Keratinocyte (primary cell): ENCODE results near the gene MAP1LC3B2. TPM values are rescaled to one million over a fixed set of nuclear protein-coding genes. Genes with fewer than 3 reads are reported as not detected.

Source experiments
- DNase-seq: peaks from one replicate; pipeline ENCODE4 v3.0.0-alpha.2; 2011; ENCODE audit warnings: low read depth, missing footprints, low spot score
- FAIRE-seq: peaks from 2 replicates; lab custom pipeline; 2011; peaks lifted over from hg19 to GRCh38; lab: Jason Lieb, UNC
- H2AFZ ChIP-seq: 2 replicates; pipeline ENCODE4 v1.6.0; 2012; ENCODE audit warnings: low read length, control low read depth, inconsistent platforms; ENCODE audit not compliant: control insufficient read depth
- H3K27ac ChIP-seq: 2 replicates; pipeline ENCODE4 v1.5.1; 2011; ENCODE audit warnings: low read length; ENCODE audit not compliant: control insufficient read depth, insufficient read depth
- H3K27me3 ChIP-seq: 3 replicates; pipeline ENCODE4 v1.6.0; 2011; ENCODE audit warnings: low read length; ENCODE audit not compliant: control insufficient read depth, insufficient read depth; ENCODE audit errors: extremely low read depth
- H3K36me3 ChIP-seq, 2 experiments: 2 replicates in 1 of 2; 3 replicates in 1 of 2; pipeline ENCODE4 v1.5.1; 2011; ENCODE audit warnings: low read length in 2 of 2, mild to moderate bottlenecking in 1 of 2; ENCODE audit not compliant: control insufficient read depth in 2 of 2, insufficient read depth in 2 of 2; ENCODE audit errors: extremely low read depth in 1 of 2
- H3K4me1 ChIP-seq: 3 replicates; pipeline ENCODE4 v1.5.1; 2011; ENCODE audit warnings: low read length; ENCODE audit not compliant: control insufficient read depth, insufficient read depth; ENCODE audit errors: extremely low read depth
- H3K4me2 ChIP-seq: 3 replicates; pipeline ENCODE4 v1.6.0; 2011; ENCODE audit warnings: low read depth, low read length; ENCODE audit not compliant: control insufficient read depth, insufficient read depth; ENCODE audit errors: extremely low read depth
- H3K4me3 ChIP-seq, 3 experiments: fragments of 200-600 bp in 1 of 3; sonication (generic) in 1 of 3; 2 replicates in 2 of 3; 3 replicates in 1 of 3; pipeline ENCODE4 v1.5.1; 2011 to 2016; ENCODE audit warnings: low read length in 3 of 3, mild to moderate bottlenecking in 3 of 3, control low read depth in 2 of 3, inconsistent platforms in 1 of 3, low read depth in 1 of 3, mixed read lengths in 1 of 3, mixed run types in 1 of 3, moderate library complexity in 1 of 3; ENCODE audit not compliant: control insufficient read depth in 2 of 3, insufficient read depth in 2 of 3; ENCODE audit errors: extremely low read depth in 1 of 3
- H3K79me2 ChIP-seq: 2 replicates; pipeline ENCODE4 v1.6.0; 2012; ENCODE audit warnings: low read length; ENCODE audit not compliant: control insufficient read depth, insufficient read depth
- H3K9ac ChIP-seq: 3 replicates; pipeline ENCODE4 v1.6.0; 2011; ENCODE audit warnings: low read length; ENCODE audit not compliant: control insufficient read depth, insufficient read depth; ENCODE audit errors: extremely low read depth
- H3K9me1 ChIP-seq: 3 replicates; pipeline ENCODE4 v1.6.0; 2011; ENCODE audit warnings: low read length; ENCODE audit not compliant: control insufficient read depth, insufficient read depth; ENCODE audit errors: extremely low read depth
- H3K9me3 ChIP-seq: 2 replicates; pipeline ENCODE4 v1.5.1; 2012; ENCODE audit warnings: low read depth, low read length; ENCODE audit not compliant: control insufficient read depth
- H4K20me1 ChIP-seq: 3 replicates; pipeline ENCODE4 v1.6.0; 2011; ENCODE audit warnings: low read length; ENCODE audit not compliant: control insufficient read depth, insufficient read depth; ENCODE audit errors: extremely low read depth
- EZH2 ChIP-seq: IDR thresholded peaks from one replicate; pipeline ENCODE4 v1.6.1; 2012; ENCODE audit warnings: inconsistent platforms, mild to moderate bottlenecking, low read length, moderate library complexity
- dilution Hi-C: fragments of 300-500 bp; cut with MboI; formaldehyde crosslinking; loops from one replicate; pipeline ENCODE4 v1.7.0; 2020; ENCODE audit warnings: low sequenced_read_pairs; ENCODE audit not compliant: extremely low pct_ligation_motif_present
- polyA plus RNA-seq, 5 experiments: library from polyadenylated mRNA; depleted of rRNA in 3 of 5; stranded (reverse) in 3 of 5; stranded (forward) in 1 of 5; unstranded in 1 of 5; fragments of >200 nt; gene quantifications; 1 replicate in 1 of 5; 2 replicates in 3 of 5; 3 replicates in 1 of 5; pipeline versions ENCODE4 v1.2.1 to v1.2.3, GENCODE V29; 2011 to 2012; ENCODE audit warnings: missing spikeins in 2 of 5, low read depth in 1 of 5, low replicate concordance in 1 of 5
- TF ChIP-seq, protein P1 (sequence below), 3 experiments: IDR thresholded peaks in 1 of 3; conservative IDR thresholded peaks in 1 of 3; optimal IDR thresholded peaks in 1 of 3; 2 replicates in 2 of 3; 3 replicates in 1 of 3; pipeline versions ENCODE3 to v1.5.1; 2011; ENCODE audit warnings: low read length in 3 of 3, mild to moderate bottlenecking in 3 of 3, moderate library complexity in 2 of 3, control low read depth in 1 of 3, inconsistent platforms in 1 of 3; ENCODE audit not compliant: insufficient read depth in 2 of 3; ENCODE audit errors: extremely low read depth in 1 of 3

Gene MAP1LC3B2
- polyA plus RNA-seq, 1 donor (not counting 4 experiments of a cell fraction or from before 2014, with no cell fraction given) = 6.0 TPM

DNA sequence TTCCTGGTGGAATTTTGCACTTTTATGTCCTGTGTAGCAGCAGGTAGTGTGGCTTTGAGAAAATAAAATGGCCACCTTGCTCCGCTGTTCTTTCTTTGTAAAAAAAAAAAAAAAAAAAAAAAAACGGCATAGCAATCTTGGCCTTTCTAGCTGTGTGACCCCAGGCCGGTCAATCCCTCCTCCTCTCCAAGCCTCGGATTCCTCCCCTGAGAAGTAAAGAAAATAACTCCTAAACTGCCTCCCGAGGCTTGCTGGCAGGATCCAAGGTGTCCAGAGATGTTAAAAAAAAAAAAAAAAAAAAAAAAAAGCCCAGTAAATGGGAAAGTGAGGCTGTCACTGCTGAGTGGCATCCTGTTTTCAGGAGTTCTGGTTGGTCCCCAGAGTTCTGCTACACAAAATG is 23.9 kb upstream of the MAP1LC3B2 start:
- no peak for TF ChIP-seq EZH2
- TF ChIP-seq, protein P1, sequence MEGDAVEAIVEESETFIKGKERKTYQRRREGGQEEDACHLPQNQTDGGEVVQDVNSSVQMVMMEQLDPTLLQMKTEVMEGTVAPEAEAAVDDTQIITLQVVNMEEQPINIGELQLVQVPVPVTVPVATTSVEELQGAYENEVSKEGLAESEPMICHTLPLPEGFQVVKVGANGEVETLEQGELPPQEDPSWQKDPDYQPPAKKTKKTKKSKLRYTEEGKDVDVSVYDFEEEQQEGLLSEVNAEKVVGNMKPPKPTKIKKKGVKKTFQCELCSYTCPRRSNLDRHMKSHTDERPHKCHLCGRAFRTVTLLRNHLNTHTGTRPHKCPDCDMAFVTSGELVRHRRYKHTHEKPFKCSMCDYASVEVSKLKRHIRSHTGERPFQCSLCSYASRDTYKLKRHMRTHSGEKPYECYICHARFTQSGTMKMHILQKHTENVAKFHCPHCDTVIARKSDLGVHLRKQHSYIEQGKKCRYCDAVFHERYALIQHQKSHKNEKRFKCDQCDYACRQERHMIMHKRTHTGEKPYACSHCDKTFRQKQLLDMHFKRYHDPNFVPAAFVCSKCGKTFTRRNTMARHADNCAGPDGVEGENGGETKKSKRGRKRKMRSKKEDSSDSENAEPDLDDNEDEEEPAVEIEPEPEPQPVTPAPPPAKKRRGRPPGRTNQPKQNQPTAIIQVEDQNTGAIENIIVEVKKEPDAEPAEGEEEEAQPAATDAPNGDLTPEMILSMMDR (optimal IDR thresholded peaks at IDR 0.05 in 1 of 3, IDR thresholded peaks at IDR 0.05 in 1 of 3, conservative IDR thresholded peaks at IDR 0.05 in 1 of 3; ENCODE audit: extremely low read depth in 1 of 3, insufficient read depth in 2 of 3, low read length in 3 of 3) = no peak
- no peaks in the 10 kb centered on the region for H3K79me2 ChIP-seq
- H3K9me1 ChIP-seq = no peaks in the 10 kb centered on the region
- H2AFZ ChIP-seq = no peak overlapping the region
- H3K4me1 ChIP-seq = peaks cover 37% of the 10 kb centered on the region
- FAIRE-seq (no peak), DNase-seq (no peak)
- no peaks in the 10 kb centered on the region for H3K27me3 ChIP-seq
- no peaks in the 10 kb centered on the region for H3K9me3 ChIP-seq
- peaks cover 0 to 3% of the 10 kb centered on the region in 2 experiments for H3K36me3 ChIP-seq
- H3K4me3 ChIP-seq = no peak overlapping the region
- no peaks in the 10 kb centered on the region for H4K20me1 ChIP-seq
- dilution Hi-C loops = no loop called here
- no peak overlapping the region for H3K4me2 ChIP-seq
- no peak overlapping the region for H3K9ac ChIP-seq
- no peak overlapping the region for H3K27ac ChIP-seq

DNA sequence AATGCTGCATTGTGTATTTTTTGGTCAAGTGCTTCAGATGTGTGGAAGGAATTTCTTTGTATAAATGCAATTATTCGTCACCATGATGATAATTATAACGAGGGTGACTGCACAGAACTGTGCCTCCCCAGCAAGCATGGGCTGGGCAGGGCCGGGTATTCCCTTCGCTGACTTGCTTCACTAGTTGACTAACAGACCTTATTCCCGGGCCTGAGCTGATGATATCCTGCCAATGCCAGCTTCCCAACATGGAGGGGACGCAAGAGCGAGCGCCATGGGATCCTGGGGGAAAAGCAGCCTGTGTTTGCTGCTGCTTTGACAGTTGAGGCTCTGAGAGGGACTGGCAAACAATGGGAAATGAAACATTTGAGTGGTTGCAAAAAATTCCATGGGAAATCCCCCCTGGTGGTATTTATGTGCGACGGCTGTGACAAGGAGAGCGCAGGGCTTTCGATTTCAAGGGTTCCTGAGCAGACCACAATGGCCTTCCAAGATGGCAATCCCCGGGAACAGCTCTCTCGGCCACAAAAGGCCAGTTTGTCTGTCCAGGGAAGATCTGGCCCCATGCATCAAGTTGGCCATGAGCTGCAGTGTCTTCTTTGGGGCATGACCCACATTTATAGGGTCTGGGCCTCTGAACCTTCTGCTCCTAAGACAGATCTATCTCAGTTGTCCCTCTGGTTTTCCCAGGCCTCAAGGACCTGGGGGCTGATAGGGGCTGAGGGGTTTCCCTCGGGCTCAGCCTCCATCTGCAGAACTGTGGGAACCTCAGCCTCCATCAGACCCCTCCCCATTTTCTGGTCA is 21.9 kb upstream of the MAP1LC3B2 start:
- FAIRE-seq = no peak
- Histone ChIP-seq H3K79me2 (no peaks in the 10 kb centered on the region), H3K4me2 (no peak overlapping the region), H3K27me3 (no peaks in the 10 kb centered on the region), H3K9me3 (no peaks in the 10 kb centered on the region), H3K9ac (no peak overlapping the region), H3K9me1 (no peaks in the 10 kb centered on the region), H4K20me1 (no peaks in the 10 kb centered on the region), H2AFZ (no peak overlapping the region), H3K4me1 (peaks cover 42% of the 10 kb centered on the region), H3K4me3 (no peak overlapping the region), H3K27ac (no peak overlapping the region), H3K36me3 (peaks cover 0 to 3% of the 10 kb centered on the region in 2 experiments)
- TF ChIP-seq EZH2 = no peak
- TF ChIP-seq, protein P1 (optimal IDR thresholded peaks at IDR 0.05 in 1 of 3, IDR thresholded peaks at IDR 0.05 in 1 of 3, conservative IDR thresholded peaks at IDR 0.05 in 1 of 3; ENCODE audit: extremely low read depth in 1 of 3, insufficient read depth in 2 of 3, low read length in 3 of 3) = no peak
- dilution Hi-C loops = no loop called here
- DNase-seq = no peak
